Upper lobe of left lung (tissue), 4 donors: ENCODE results near the gene SDSL.

Source experiments
- CTCF ChIP-seq, 6 experiments: fragments of 450-650 bp in 4 of 6; fragments of 200-600 bp in 2 of 6; sonication (generic) in 2 of 6; IDR thresholded peaks; one replicate each; pipeline ENCODE4 v1.5.1; 2016 to 2019; ENCODE audit warnings: antibody characterized with exemption in 6 of 6
- EP300 ChIP-seq, 4 donors: sonication (generic); formaldehyde crosslinking; IDR thresholded peaks; one replicate each; pipeline ENCODE4 v1.5.1; 2017; ENCODE audit warnings: antibody characterized with exemption in 4 of 4, control low read depth in 2 of 4
- POLR2A ChIP-seq, 4 donors: fragments of 450-650 bp; IDR thresholded peaks; one replicate each; pipeline ENCODE4 v1.5.1; 2016 to 2017; ENCODE audit warnings: antibody characterized with exemption in 4 of 4, mild to moderate bottlenecking in 2 of 4
- POLR2AphosphoS5 ChIP-seq, 2 donors: sonication (generic); formaldehyde crosslinking; IDR thresholded peaks; one replicate each; pipeline ENCODE4 v1.5.1; 2017; ENCODE audit warnings: antibody characterized with exemption in 2 of 2

DNA sequence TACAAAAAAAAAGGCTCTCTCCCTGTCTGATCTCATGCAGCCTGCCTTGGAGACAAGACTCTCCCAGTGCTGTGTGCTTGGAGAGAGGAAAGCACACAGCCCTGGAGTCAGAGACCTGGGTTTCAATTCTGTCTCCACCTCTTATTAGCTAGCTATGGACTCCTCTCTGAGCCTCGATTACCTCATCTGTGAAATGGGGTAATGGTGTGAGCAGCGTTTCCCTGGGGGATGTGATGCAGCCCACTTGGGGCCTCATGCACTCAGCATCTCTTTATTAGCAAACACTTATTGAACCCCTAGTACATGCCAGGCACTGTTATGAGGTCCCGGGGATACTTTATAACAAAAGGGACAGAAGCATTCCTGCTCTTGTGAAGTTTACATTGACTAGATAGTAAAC, 31.0 kb upstream of the SDSL start:
- no peak for TF ChIP-seq POLR2AphosphoS5 (IDR thresholded peaks at IDR 0.05)
- TF ChIP-seq EP300 (IDR thresholded peaks at IDR 0.05) = no peak
- TF ChIP-seq CTCF (IDR thresholded peaks at IDR 0.05) = no peak
- TF ChIP-seq POLR2A (IDR thresholded peaks at IDR 0.05) = no peak
